ENCODE results near the gene TM9SF3.
"Not testable (repeated sequence)": the region's sequence is repeated elsewhere in the genome, so short reads cannot be mapped to it uniquely, and the experiment has no call there.

TM9SF3 gene

DNA sequence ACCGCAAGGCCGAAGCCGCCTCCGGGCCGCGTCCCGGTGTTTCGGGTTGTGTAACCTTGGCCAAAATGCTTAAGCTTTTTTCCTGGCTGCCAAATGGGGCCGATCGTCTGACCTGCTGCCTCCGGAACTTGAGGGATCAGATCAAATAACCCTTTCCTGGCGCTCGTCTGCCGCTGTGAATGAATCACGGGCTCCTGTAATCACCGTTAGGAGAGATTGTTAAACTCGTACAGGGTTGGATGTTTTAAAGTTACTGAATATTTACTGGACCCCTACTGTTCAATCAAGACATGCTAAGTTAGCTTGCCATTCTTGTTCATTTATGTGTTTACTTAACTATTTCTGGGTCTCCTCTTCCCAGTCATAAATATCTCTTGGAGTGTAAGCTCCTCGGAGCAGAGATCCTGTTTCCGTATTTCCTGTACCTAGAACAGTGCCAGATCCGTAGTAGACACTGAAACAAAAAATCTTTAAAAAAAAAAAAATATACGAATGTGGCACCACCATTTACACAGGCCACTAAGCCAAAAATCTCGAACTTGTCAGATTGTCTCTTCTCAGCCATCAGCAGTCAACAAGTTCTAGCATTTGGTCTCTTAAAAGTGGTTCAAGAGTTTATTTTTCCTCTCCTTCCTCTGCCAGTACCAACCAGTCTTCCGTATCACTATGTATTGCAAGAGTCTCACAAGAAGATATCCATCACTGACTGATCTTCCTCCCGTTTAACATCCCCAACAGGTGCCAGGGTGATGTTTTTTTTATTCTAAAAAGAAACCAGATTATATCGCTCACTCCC lies 650 bp upstream of the TM9SF3 start:
- DNase-seq (ENCODE audit: insufficient read length, low spot score): no peak
- no peak for TF ChIP-seq PAX5 (IDR thresholded peaks at IDR 0.05; ENCODE audit: insufficient read depth, low read length, severe bottlenecking)
- TF ChIP-seq TAF1 (IDR thresholded peaks at IDR 0.05; ENCODE audit: low read depth, low read length): no peak
- TF ChIP-seq POLR2A (IDR thresholded peaks at IDR 0.05; ENCODE audit: low read depth, low read length): no peak
- TF ChIP-seq POLR2AphosphoS5 (IDR thresholded peaks at IDR 0.05; ENCODE audit: low read depth, low read length): no peak; the same call in 1 of the 2 replicates
- TF ChIP-seq SPI1 (IDR thresholded peaks at IDR 0.05; ENCODE audit: low read depth, low read length): no peak
- no peak for TF ChIP-seq POU2F2 (IDR thresholded peaks at IDR 0.05; ENCODE audit: low read depth, low read length)
- no peak for FAIRE-seq

DNA sequence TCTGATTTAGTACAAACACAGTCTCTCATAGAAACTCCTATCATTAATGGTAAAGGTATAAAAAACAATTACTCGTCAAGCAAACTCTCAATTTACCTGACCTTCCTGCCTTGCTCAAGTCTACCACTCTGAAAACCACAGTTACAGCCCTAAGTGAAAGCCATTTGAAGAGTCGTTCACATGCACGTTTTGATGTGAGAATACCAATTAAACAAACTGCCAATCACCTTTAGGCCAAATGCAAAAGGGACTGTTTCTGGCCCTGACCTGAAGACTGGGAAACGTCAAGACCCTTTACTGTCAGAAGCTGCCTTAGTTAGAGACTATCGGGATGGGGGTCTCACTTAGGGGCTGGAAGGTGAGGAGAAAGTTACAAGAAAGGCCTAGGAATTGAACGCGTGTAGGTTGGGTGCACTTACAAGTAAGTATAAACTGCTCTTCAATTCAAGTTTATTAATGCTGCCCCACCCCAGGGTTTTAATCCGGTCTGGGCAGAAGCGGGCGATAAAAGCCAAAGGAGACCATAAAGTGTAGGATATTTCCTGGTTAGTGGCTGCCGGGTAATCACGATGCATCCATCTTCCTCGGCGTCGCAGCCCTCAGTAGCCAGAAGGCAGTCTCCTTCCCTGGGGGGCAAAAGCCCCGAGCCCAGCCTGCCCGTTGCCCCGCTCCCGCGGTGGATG lies 935 bp downstream of the TM9SF3 start:
- FAIRE-seq (no peak), DNase-seq (ENCODE audit: insufficient read length, low spot score) (no peak)
- TF ChIP-seq PAX5 (IDR thresholded peaks at IDR 0.05; ENCODE audit: insufficient read depth, low read length, severe bottlenecking) (no peak), POLR2A (IDR thresholded peaks at IDR 0.05; ENCODE audit: low read depth, low read length) (no peak), POU2F2 (IDR thresholded peaks at IDR 0.05; ENCODE audit: low read depth, low read length) (no peak), TAF1 (IDR thresholded peaks at IDR 0.05; ENCODE audit: low read depth, low read length) (no peak), SPI1 (IDR thresholded peaks at IDR 0.05; ENCODE audit: low read depth, low read length) (no peak)

DNA sequence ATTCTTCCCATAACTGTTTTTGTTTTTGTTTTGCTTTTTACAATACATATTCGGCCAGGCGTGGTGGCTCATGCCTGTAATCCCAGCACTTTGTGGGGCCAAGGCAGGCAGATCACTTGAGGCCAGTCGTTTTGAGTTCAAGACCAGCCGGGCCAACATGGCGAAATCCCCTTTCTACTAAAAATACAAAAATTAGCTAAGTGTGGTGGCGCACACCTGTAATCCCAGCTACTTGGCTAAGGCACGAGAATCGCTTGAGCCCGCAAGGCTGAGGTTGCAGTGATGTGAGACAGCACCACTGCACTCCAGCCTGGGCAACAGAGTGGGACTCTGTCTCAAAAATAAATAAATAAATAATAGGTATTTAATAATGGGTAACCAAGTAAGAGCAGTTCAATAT lies 2.3 kb downstream of the TM9SF3 start:
- FAIRE-seq (peak; percentile 20), DNase-seq (ENCODE audit: insufficient read length, low spot score) (no peak)
- no peak for TF ChIP-seq POLR2A (IDR thresholded peaks at IDR 0.05; ENCODE audit: low read depth, low read length)
- TF ChIP-seq PAX5 (IDR thresholded peaks at IDR 0.05; ENCODE audit: insufficient read depth, low read length, severe bottlenecking): no peak
- TF ChIP-seq TAF1 (IDR thresholded peaks at IDR 0.05; ENCODE audit: low read depth, low read length): no peak
- TF ChIP-seq SPI1 (IDR thresholded peaks at IDR 0.05; ENCODE audit: low read depth, low read length): no peak
- TF ChIP-seq POLR2AphosphoS5 (IDR thresholded peaks at IDR 0.05; ENCODE audit: low read depth, low read length): no peak
- TF ChIP-seq POU2F2 (IDR thresholded peaks at IDR 0.05; ENCODE audit: low read depth, low read length): no peak

DNA sequence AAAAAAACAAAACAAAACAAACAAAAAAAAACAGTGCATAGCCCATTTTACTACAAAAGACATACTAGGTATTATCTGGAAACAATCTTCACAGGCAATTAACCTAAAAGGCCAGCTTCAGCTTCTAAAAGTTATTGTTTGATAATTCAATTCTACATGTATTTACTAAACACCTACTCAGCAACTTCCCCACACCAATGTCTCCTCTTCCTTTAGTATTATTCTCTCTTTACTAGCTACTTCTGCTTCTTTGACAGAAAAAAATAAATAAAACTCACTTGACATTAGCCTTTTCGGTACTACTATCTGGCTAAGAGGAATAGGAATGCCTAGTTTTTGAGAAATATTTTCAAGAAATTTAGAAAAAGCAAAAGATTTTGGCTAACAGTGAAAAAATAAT lies 2.8 kb downstream of the TM9SF3 start:
- DNase-seq (ENCODE audit: insufficient read length, low spot score) (no peak), FAIRE-seq (no peak)
- TF ChIP-seq TAF1 (IDR thresholded peaks at IDR 0.05; ENCODE audit: low read depth, low read length): no peak
- no peak for TF ChIP-seq PAX5 (IDR thresholded peaks at IDR 0.05; ENCODE audit: insufficient read depth, low read length, severe bottlenecking)
- TF ChIP-seq POLR2A (IDR thresholded peaks at IDR 0.05; ENCODE audit: low read depth, low read length): no peak
- no peak for TF ChIP-seq POU2F2 (IDR thresholded peaks at IDR 0.05; ENCODE audit: low read depth, low read length)
- TF ChIP-seq POLR2AphosphoS5 (IDR thresholded peaks at IDR 0.05; ENCODE audit: low read depth, low read length): no peak
- no peak for TF ChIP-seq SPI1 (IDR thresholded peaks at IDR 0.05; ENCODE audit: low read depth, low read length)

DNA sequence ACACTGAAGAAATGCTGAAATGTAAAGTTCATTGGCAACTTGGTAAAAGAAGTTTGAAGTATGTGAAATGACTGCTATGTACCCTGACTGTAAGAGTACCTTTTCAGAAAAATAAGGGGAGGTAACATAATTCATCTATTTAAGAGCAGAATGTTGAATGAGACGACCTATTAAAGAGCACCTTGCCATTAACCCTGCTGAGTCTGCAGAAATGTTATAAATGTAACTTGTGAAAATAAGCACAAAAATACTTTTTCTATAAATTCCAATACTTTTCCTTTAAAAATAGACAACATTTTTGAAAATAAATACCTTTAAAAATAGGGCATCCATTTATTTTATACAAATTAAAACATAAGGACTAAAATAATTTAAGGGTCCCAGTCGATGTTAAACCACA lies 7.7 kb downstream of the TM9SF3 start:
- no peak for FAIRE-seq
- no peak for TF ChIP-seq POLR2AphosphoS5 (IDR thresholded peaks at IDR 0.05; ENCODE audit: low read depth, low read length)
- TF ChIP-seq POLR2A (IDR thresholded peaks at IDR 0.05; ENCODE audit: low read depth, low read length): no peak
- no peak for TF ChIP-seq SPI1 (IDR thresholded peaks at IDR 0.05; ENCODE audit: low read depth, low read length)
- TF ChIP-seq POU2F2 (IDR thresholded peaks at IDR 0.05; ENCODE audit: low read depth, low read length): no peak
- TF ChIP-seq PAX5 (IDR thresholded peaks at IDR 0.05; ENCODE audit: insufficient read depth, low read length, severe bottlenecking): no peak
- no peak for TF ChIP-seq TAF1 (IDR thresholded peaks at IDR 0.05; ENCODE audit: low read depth, low read length)
- no peak for DNase-seq (ENCODE audit: insufficient read length, low spot score)

DNA sequence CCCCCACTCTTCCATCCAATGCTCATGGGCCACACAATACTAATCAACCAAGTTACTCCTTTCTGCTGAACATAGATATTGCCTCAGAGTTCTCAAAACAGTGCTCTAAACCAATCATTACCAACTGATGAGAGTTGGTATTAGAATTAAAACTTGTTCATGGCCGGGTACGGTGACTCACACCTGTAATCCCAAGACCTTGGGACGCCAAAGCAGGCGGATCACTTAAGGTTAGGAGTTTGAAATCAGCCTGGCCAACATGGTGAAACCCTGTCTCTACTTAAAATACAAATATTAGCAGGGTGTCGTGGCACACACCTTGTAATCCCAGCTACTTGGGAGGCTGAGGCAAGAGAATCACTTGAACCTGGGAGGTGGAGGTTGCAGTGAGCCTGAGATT lies 8.2 kb downstream of the TM9SF3 start:
- FAIRE-seq (no peak), DNase-seq (ENCODE audit: insufficient read length, low spot score) (no peak)
- no peak for TF ChIP-seq PAX5 (IDR thresholded peaks at IDR 0.05; ENCODE audit: insufficient read depth, low read length, severe bottlenecking)
- TF ChIP-seq SPI1 (IDR thresholded peaks at IDR 0.05; ENCODE audit: low read depth, low read length): no peak
- no peak for TF ChIP-seq TAF1 (IDR thresholded peaks at IDR 0.05; ENCODE audit: low read depth, low read length)
- no peak for TF ChIP-seq POLR2A (IDR thresholded peaks at IDR 0.05; ENCODE audit: low read depth, low read length)
- TF ChIP-seq POLR2AphosphoS5 (IDR thresholded peaks at IDR 0.05; ENCODE audit: low read depth, low read length): no peak
- TF ChIP-seq POU2F2 (IDR thresholded peaks at IDR 0.05; ENCODE audit: low read depth, low read length): no peak

DNA sequence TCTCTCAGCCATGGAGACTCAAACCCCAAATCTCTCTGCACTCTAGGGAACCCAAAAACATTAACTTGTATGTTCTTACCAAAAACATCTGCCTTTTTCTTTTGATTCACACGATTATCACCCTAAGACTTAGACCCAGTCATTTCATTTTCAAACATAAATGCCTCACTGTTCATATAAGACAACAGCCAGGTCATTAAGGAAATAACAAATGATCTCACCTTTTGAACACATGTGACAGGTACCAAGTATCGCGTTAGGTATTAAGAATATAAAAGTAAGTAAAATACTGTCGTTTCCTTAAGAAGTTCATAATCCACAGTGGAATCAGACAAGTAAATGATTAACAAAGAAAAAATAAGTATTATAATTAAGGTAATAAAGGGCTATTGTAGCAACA lies 8.8 kb downstream of the TM9SF3 start:
- peak; percentile 16 for FAIRE-seq
- DNase-seq (ENCODE audit: insufficient read length, low spot score): no peak
- no peak for TF ChIP-seq POU2F2 (IDR thresholded peaks at IDR 0.05; ENCODE audit: low read depth, low read length)
- no peak for TF ChIP-seq PAX5 (IDR thresholded peaks at IDR 0.05; ENCODE audit: insufficient read depth, low read length, severe bottlenecking)
- no peak for TF ChIP-seq TAF1 (IDR thresholded peaks at IDR 0.05; ENCODE audit: low read depth, low read length)
- TF ChIP-seq POLR2A (IDR thresholded peaks at IDR 0.05; ENCODE audit: low read depth, low read length): no peak
- TF ChIP-seq POLR2AphosphoS5 (IDR thresholded peaks at IDR 0.05; ENCODE audit: low read depth, low read length): no peak
- TF ChIP-seq SPI1 (IDR thresholded peaks at IDR 0.05; ENCODE audit: low read depth, low read length): no peak

DNA sequence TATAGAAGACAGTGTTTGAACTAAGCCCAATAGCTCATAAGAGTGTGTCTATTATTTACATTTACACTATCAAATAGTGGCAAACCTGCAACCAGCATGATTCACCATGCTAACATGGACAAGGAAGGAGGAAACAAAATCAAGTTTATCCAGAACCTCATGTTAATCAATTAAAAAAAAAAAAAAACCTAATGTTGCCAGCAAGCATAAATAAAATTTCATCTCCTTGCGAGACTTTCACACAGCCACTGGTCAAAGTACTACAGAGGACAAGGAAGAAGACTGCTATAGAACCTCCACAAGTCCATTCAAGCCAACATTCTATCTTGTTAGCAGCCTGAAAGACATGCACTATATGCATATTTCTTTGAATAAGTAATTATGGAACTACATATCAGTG lies 9.7 kb downstream of the TM9SF3 start:
- no peak for TF ChIP-seq TAF1 (IDR thresholded peaks at IDR 0.05; ENCODE audit: low read depth, low read length)
- no peak for TF ChIP-seq POU2F2 (IDR thresholded peaks at IDR 0.05; ENCODE audit: low read depth, low read length)
- no peak for TF ChIP-seq SPI1 (IDR thresholded peaks at IDR 0.05; ENCODE audit: low read depth, low read length)
- no peak for TF ChIP-seq POLR2AphosphoS5 (IDR thresholded peaks at IDR 0.05; ENCODE audit: low read depth, low read length)
- no peak for TF ChIP-seq PAX5 (IDR thresholded peaks at IDR 0.05; ENCODE audit: insufficient read depth, low read length, severe bottlenecking)
- no peak for TF ChIP-seq POLR2A (IDR thresholded peaks at IDR 0.05; ENCODE audit: low read depth, low read length)
- no peak for DNase-seq (ENCODE audit: insufficient read length, low spot score)
- no peak for FAIRE-seq

DNA sequence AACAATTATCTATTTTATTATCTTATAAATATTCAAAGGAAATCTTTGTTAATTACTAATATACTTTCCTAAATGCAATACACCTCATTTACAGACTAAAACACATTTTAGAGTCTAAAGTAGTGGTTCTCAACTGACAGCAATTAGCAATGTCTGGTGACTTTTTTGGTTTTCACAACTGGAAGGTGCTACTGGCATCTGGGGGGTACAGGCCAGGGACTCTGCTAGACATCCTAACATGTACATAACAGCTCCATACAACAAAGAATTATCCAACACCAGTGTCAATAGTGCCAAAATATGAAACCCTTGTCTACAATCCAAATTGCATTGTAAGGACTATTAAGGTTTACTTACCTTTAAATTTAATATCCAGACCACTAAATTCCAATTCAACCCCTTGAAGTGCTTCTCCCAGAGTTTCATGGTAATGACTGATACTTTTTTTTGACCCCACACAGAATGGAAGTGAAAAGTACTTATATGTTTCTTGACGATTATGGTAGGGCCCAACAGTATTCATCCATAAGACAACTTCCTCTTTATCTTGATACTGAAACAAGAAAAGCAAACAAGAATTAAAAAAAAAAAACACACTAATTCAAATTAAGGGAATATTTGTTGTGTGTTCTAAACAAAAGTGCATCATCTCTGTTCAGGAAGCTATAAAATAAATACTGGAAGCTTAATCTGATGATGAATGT lies 10.4 kb downstream of the TM9SF3 start:
- DNase-seq (ENCODE audit: insufficient read length, low spot score): no peak
- TF ChIP-seq POLR2A (IDR thresholded peaks at IDR 0.05; ENCODE audit: low read depth, low read length) (no peak), POLR2AphosphoS5 (IDR thresholded peaks at IDR 0.05; ENCODE audit: low read depth, low read length) (no peak), POU2F2 (IDR thresholded peaks at IDR 0.05; ENCODE audit: low read depth, low read length) (no peak), TAF1 (IDR thresholded peaks at IDR 0.05; ENCODE audit: low read depth, low read length) (no peak), SPI1 (IDR thresholded peaks at IDR 0.05; ENCODE audit: low read depth, low read length) (no peak), PAX5 (IDR thresholded peaks at IDR 0.05; ENCODE audit: insufficient read depth, low read length, severe bottlenecking) (no peak)
- FAIRE-seq: peak; percentile 52

DNA sequence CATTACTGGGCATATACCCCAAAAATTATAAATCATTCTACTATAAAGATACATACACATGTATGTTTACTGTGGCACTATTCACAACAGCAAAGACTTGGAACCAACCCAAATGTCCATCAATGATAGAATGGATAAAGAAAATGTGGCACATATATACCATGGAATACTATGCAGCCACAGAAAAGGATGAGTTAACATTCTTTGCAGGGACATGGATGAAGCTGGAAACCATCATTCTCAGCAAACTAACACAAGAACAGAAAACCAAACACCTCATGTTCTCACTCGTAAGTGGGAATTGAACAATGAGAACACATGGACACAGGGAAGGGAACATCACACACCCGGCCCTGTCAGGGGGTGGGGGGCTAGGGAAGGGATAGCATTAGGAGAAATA lies 12.2 kb downstream of the TM9SF3 start:
- not testable (repeated sequence) for DNase-seq (ENCODE audit: insufficient read length, low spot score); FAIRE-seq
